HepG2 (cell line): ENCODE results near the gene SPSB1. TPM values are rescaled to one million over a fixed set of nuclear protein-coding genes. Genes with fewer than 3 reads are reported as not detected.

Experiments
- ATAC-seq: fragments of 200-7000 bp; cut with Tn5 transposase; 3 replicates; pipeline ENCODE4 v1.9.1; 2020; ENCODE audit warnings: mild to moderate bottlenecking, moderate library complexity
- BruUV-seq: library from RNA; stranded (reverse); fragments of 400-500 nt; replicated peaks from 2 replicates; lab custom pipeline; 2021; lab: Mats Ljungman, UMichigan
- CTCF ChIA-PET: fragments of 300-600 bp; formaldehyde crosslinking; extraction: SDS; loops from one replicate; lab custom pipeline; 2021; ENCODE audit warnings: low total read pairs, inconsistent platforms, low intra/inter-chr PET ratio; lab: Yijun Ruan, JAX
- POLR2A ChIA-PET: fragments of 350-600 bp; sonication (Branson Sonifier 250); formaldehyde crosslinking; loops from one replicate; lab custom pipeline; 2020; ENCODE audit warnings: antibody characterized with exemption, inconsistent platforms; lab: Yijun Ruan, JAX
- DNase-seq: peaks from one replicate; pipeline ENCODE4 v3.0.0-alpha.2; 2015; ENCODE audit warnings: low spot score
- FAIRE-seq: peaks from 3 replicates; lab custom pipeline; 2011; peaks lifted over from hg19 to GRCh38; lab: Jason Lieb, UNC
- H2AFZ ChIP-seq: one replicate; pipeline ENCODE4 v1.6.1; 2011; ENCODE audit warnings: low read length, inconsistent platforms
- H3K27ac ChIP-seq: fragments of 300-600 bp; 3 replicates; pipeline ENCODE4 v1.8.0; 2011; ENCODE audit warnings: mixed run types, mild to moderate bottlenecking, mixed read lengths, low read length, inconsistent platforms; ENCODE audit not compliant: insufficient read depth; ENCODE audit errors: extremely low read length
- H3K27me3 ChIP-seq, 2 experiments: fragments of 200-600 bp in 1 of 2; 2 replicates in 1 of 2; 3 replicates in 1 of 2; pipeline versions ENCODE4 v1.6.0 to v1.8.0; 2011; ENCODE audit warnings: low read length in 2 of 2, mild to moderate bottlenecking in 2 of 2, moderate library complexity in 2 of 2, inconsistent platforms in 1 of 2; ENCODE audit not compliant: insufficient read depth in 2 of 2, control insufficient read depth in 1 of 2
- H3K36me3 ChIP-seq, 2 experiments: fragments of 200-600 bp in 1 of 2; replicated peaks in 1 of 2; 2 replicates in 1 of 2; 3 replicates in 1 of 2; pipeline versions ENCODE4 v1.5.1 to v1.8.0; 2011; ENCODE audit warnings: low read length in 2 of 2, inconsistent platforms in 1 of 2; ENCODE audit not compliant: insufficient read depth in 2 of 2, control insufficient read depth in 1 of 2
- H3K4me1 ChIP-seq: 2 replicates; pipeline ENCODE4 v1.5.1; 2012; ENCODE audit warnings: low read length, inconsistent platforms; ENCODE audit not compliant: insufficient read depth
- H3K4me2 ChIP-seq: 2 replicates; pipeline ENCODE4 v1.6.0; 2011; ENCODE audit warnings: low read depth, low read length, inconsistent platforms
- H3K4me3 ChIP-seq, 3 experiments: fragments of 200-600 bp in 1 of 3; sonication (generic), shearing (Covaris generic) in 1 of 3; replicated peaks in 1 of 3; 2 replicates each; pipeline ENCODE4 v1.5.1; 2011 to 2016; ENCODE audit warnings: low read length in 3 of 3, inconsistent platforms in 2 of 3, low read depth in 2 of 3, mild to moderate bottlenecking in 2 of 3, control low read depth in 1 of 3, mixed read lengths in 1 of 3; ENCODE audit not compliant: insufficient read depth in 1 of 3
- H3K79me2 ChIP-seq: one replicate; pipeline ENCODE4 v1.6.1; 2011; ENCODE audit warnings: low read length, inconsistent platforms; ENCODE audit not compliant: insufficient read depth
- H3K9ac ChIP-seq: 2 replicates; pipeline ENCODE4 v1.6.0; 2011; ENCODE audit warnings: mild to moderate bottlenecking, low read depth, low read length, inconsistent platforms; ENCODE audit not compliant: insufficient read depth
- H3K9me3 ChIP-seq: 2 replicates; pipeline ENCODE4 v1.5.1; 2012; ENCODE audit warnings: mild to moderate bottlenecking, low read length
- H4K20me1 ChIP-seq: 2 replicates; pipeline ENCODE4 v1.6.0; 2011; ENCODE audit warnings: inconsistent platforms, mild to moderate bottlenecking, low read length, moderate library complexity; ENCODE audit not compliant: insufficient read depth
- GTF3A ChIP-seq: sonication (generic); formaldehyde crosslinking; conservative IDR thresholded peaks from 2 replicates; pipeline ENCODE4 v1.4.0; 2020; ENCODE audit warnings: mild to moderate bottlenecking, missing genetic modification reagents
- HNRNPK ChIP-seq: fragments of 200-400 bp; formaldehyde crosslinking; IDR thresholded peaks from 2 replicates; pipeline ENCODE4 v1.6.1; 2018; ENCODE audit warnings: low read length, low read depth, moderate library complexity, mild to moderate bottlenecking; ENCODE audit not compliant: poor library complexity, severe bottlenecking
- JARID2 ChIP-seq: sonication (generic); formaldehyde crosslinking; IDR thresholded peaks from 2 replicates; pipeline ENCODE4 v1.8.1; 2023; ENCODE audit warnings: missing genetic modification reagents, inconsistent platforms; ENCODE audit not compliant: insufficient replicate concordance
- JUND ChIP-seq: sonication (generic); formaldehyde crosslinking; IDR thresholded peaks from 2 replicates; pipeline ENCODE4 v1.8.0; 2022; ENCODE audit warnings: mild to moderate bottlenecking, missing genetic modification reagents
- KLF16 ChIP-seq, 2 experiments: sonication (generic) in 1 of 2; formaldehyde crosslinking in 1 of 2; IDR thresholded peaks; 2 replicates each; pipeline versions ENCODE4 v1.6.1 to v1.8.0; 2016 to 2023; ENCODE audit warnings: missing genetic modification reagents in 2 of 2, missing compliant biosample characterization in 1 of 2
- MAF1 ChIP-seq: sonication (generic); formaldehyde crosslinking; IDR thresholded peaks from 2 replicates; pipeline ENCODE4 v1.5.0; 2020; ENCODE audit warnings: missing genetic modification reagents, borderline replicate concordance
- REL ChIP-seq: sonication (generic); formaldehyde crosslinking; conservative IDR thresholded peaks from 2 replicates; pipeline ENCODE4 v1.8.0; 2022; ENCODE audit warnings: mild to moderate bottlenecking, missing genetic modification reagents, moderate library complexity
- ZNF746 ChIP-seq: sonication (generic); formaldehyde crosslinking; IDR thresholded peaks from 2 replicates; pipeline ENCODE4 v1.8.0; 2022; ENCODE audit warnings: mild to moderate bottlenecking, missing genetic modification reagents
- ZNF776 ChIP-seq: sonication (generic); formaldehyde crosslinking; IDR thresholded peaks from 2 replicates; pipeline ENCODE4 v1.4.0; 2020; ENCODE audit warnings: mild to moderate bottlenecking, missing genetic modification reagents
- ZNF781 ChIP-seq: sonication (generic); formaldehyde crosslinking; IDR thresholded peaks from 2 replicates; pipeline ENCODE4 v1.5.1; 2020; ENCODE audit warnings: borderline replicate concordance, mild to moderate bottlenecking, missing genetic modification reagents; ENCODE audit errors: not compliant biosample characterization
- WGBS: methylation state at CpG from one replicate; pipeline ENCODE4 v1.1.6; 2017; ENCODE audit warnings: low lambda C conversion rate; 5-methylcytosine and 5-hydroxymethylcytosine counted together
- in situ Hi-C: cut with HindIII; loops from 2 replicates; pipeline ENCODE4 v1.10.0; 2017; ENCODE audit warnings: low pct_unique_long_range_greater_than_20kb; ENCODE audit not compliant: extremely low pct_ligation_motif_present
- intact Hi-C: fragments of 100-400 bp; cut with micrococcal nuclease; formaldehyde crosslinking; loops from one replicate; pipeline ENCODE4 v1.10.0; 2022; ENCODE audit not compliant: unreplicated experiment
- polyA plus RNA-seq, 8 experiments: library from polyadenylated mRNA; depleted of rRNA in 3 of 8; stranded (reverse) in 7 of 8; unstranded in 1 of 8; fragments of >200 nt; fragmentation: Illumina TruSeq in 4 of 8; extraction: Trizol in 4 of 8; gene quantifications; 2 replicates each; pipeline versions ENCODE4 v1.2.1 to v1.2.3, GENCODE V29; 2011 to 2016; ENCODE audit warnings: low read depth in 4 of 8, missing spikeins in 1 of 8, mixed read lengths in 1 of 8; ENCODE audit not compliant: insufficient read depth in 1 of 8
- total RNA-seq, 5 experiments: library from RNA; depleted of rRNA; stranded (reverse); fragments of >200 nt; fragmentation: Illumina TruSeq; extraction: Trizol; gene quantifications; 2 replicates each; pipeline ENCODE4 v1.2.3, GENCODE V29; 2016; ENCODE audit warnings: low read depth in 1 of 5

The SPSB1 gene
- total and polyA plus RNA-seq, 2 of the 13 experiments (the other 11 are each of a cell fraction or from before 2014, with no cell fraction given), result 5.0 to 8.0 TPM

DNA sequence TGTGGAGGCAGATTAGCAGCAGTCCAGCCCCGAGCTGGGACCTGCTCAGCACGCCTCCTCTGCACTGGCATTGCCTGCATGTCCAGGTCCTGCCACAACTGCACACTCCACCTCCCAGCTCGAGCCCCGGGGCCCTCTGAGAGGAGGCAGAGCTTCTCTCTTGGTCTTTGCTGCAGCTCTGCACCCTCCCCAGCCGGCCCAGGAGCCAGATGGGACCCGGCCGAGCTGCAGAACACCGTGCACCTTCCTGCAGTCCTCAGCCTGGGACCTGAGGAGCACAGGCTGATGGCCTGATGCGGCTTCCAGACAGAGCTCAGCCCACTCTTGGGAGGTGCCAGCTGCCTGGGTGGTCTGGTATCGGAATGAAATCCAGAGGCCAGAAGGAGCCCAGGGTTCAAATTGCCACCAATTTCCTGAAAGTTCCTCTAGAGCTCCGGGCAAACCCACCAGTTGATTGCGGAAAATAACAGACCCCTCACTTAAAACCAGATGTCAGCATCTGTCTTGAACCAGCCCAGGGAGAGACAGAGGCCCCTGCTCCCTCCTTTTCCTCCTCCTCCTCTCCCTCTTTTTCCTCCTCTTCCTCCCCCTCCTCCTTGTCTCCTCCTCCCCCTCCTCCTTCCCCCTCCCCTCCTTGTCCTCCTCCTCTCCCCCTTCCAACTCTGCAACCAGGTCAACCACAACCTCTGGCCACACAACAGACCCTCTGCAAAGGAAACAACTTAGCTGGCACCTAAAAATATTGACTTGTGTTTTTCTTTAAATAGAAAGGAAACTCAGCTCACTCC, 10.6 kb upstream of the SPSB1 start:
- Histone ChIP-seq H3K9me3 (no peaks in the 10 kb centered on the region), H3K4me3 (no peak overlapping the region), H2AFZ (no peak overlapping the region), H3K27ac (no peak overlapping the region), H4K20me1 (no peaks in the 10 kb centered on the region), H3K4me2 (no peak overlapping the region), H3K27me3 (no peaks in the 10 kb centered on the region), H3K36me3 (no peaks in the 10 kb centered on the region), H3K9ac (no peak overlapping the region), H3K4me1 (peaks cover 51% of the 10 kb centered on the region), H3K79me2 (no peaks in the 10 kb centered on the region)
- peak; percentile 46 for ATAC-seq
- TF ChIP-seq HNRNPK (peak; percentile 41), REL (CRISPR knock-in tag) (no peak)
- no peak for DNase-seq
- no TSS peak for BruUV-seq
- 82% methylated on average over 3 of the region's 12 CpGs for WGBS
- intact Hi-C loops, result no loop called here
- in situ Hi-C loops, result no loop called here
- ChIA-PET POLR2A (interaction anchor here (1.1 kb wide), 1 partner anchor 49 kb away, joined by 4 read pairs; no protein-coding TSS in a partner anchor), CTCF (no interaction called here)
- FAIRE-seq, result no peak

- in situ Hi-C loops (no loop called here), intact Hi-C loops (no loop called here)
- 40% methylated on average over 3 of the region's 4 CpGs for WGBS
- ChIA-PET CTCF (no interaction called here), POLR2A (interaction anchor here (1.1 kb wide), 1 partner anchor 49 kb away, joined by 4 read pairs; no protein-coding TSS in a partner anchor)
- no peaks in the 10 kb centered on the region for H3K36me3 ChIP-seq
- H3K4me2 ChIP-seq, result no peak overlapping the region
- DNase-seq (no peak), ATAC-seq (no peak), FAIRE-seq (no peak)
- no peaks in the 10 kb centered on the region for H3K27me3 ChIP-seq
- peaks cover 51% of the 10 kb centered on the region for H3K4me1 ChIP-seq
- H3K27ac ChIP-seq, result no peak overlapping the region
- no peak overlapping the region for H3K9ac ChIP-seq
- no peak for TF ChIP-seq KLF16 (CRISPR knock-in tag; IDR thresholded peaks at IDR 0.05)
- no peak for TF ChIP-seq GTF3A (CRISPR knock-in tag)
- no peak for TF ChIP-seq ZNF781 (CRISPR knock-in tag)
- TF ChIP-seq JUND, result no peak
- TF ChIP-seq MAF1 (CRISPR knock-in tag), result no peak
- no peak for TF ChIP-seq ZNF776 (CRISPR knock-in tag)
- no peak for TF ChIP-seq JARID2
- no peak for TF ChIP-seq ZNF746 (CRISPR knock-in tag)
- no TSS peak for BruUV-seq
- H4K20me1 ChIP-seq, result no peaks in the 10 kb centered on the region
- H2AFZ ChIP-seq, result no peak overlapping the region
- no peak overlapping the region for H3K4me3 ChIP-seq
- peaks cover under 1% of the 10 kb centered on the region; the same call in 1 of the 2 replicates for H3K9me3 ChIP-seq
- H3K79me2 ChIP-seq, result no peaks in the 10 kb centered on the region
These were observed 10.1 kb upstream of the SPSB1 start for GRCh38 chr1:9282696-9282955.
